ENCODE measurements around the gene FAM110C. TPM values are rescaled to one million over a fixed set of nuclear protein-coding genes. Genes with fewer than 3 reads are reported as not detected.

The FAM110C gene
- polyA plus RNA-seq, 1 of the 3 experiments (the other 2 are of a cell fraction), result not detected

GRCh38 chr2:45342-46130 lies 769 bp downstream of the FAM110C start:
- H4K20me1 ChIP-seq (ENCODE audit: insufficient read depth), result no peaks in the 10 kb centered on the region
- ChIA-PET CTCF (interaction anchor here (0.8 to 1.1 kb wide), 2 partner anchors 25 to 71 kb away, joined by 3 read pairs; no protein-coding TSS in a partner anchor), POLR2A (no interaction called here)
- H3K4me3 ChIP-seq (ENCODE audit: low read depth in 2 of 2, low read length in 1 of 2), result no peak overlapping the region; a peak in 1 of 4 replicates
- H2AFZ ChIP-seq (ENCODE audit: low read depth), result no peak overlapping the region
- H3F3A ChIP-seq (replicated peaks; ENCODE audit: insufficient read depth), result no peaks in the 10 kb centered on the region
- no peaks in the 10 kb centered on the region for H3K9me2 ChIP-seq
- peaks cover 0 to 3% of the 10 kb centered on the region in 2 experiments; a peak in 1 of 4 replicates for H3K4me1 ChIP-seq (ENCODE audit: control insufficient read depth in 1 of 2, insufficient read depth in 2 of 2, low read depth in 1 of 2, low read length in 1 of 2)
- DNase-seq, result peak; percentile 30
- 6% methylated on average over 32 of the region's 76 CpGs for WGBS (ENCODE audit: low lambda C conversion rate)
- H3K9ac ChIP-seq, result no peak overlapping the region
- H3K27me3 ChIP-seq (ENCODE audit: insufficient read depth), result peaks cover 15% of the 10 kb centered on the region; the same call in 1 of the 2 replicates
- no peak for TF ChIP-seq FOXM1 (IDR thresholded peaks at IDR 0.05; ENCODE audit: low read depth)
- TF ChIP-seq TAF1 (IDR thresholded peaks at IDR 0.05; ENCODE audit: borderline replicate concordance, low read depth, low read length), result no peak
- TF ChIP-seq POLR2AphosphoS5 (IDR thresholded peaks at IDR 0.05; ENCODE audit: low read depth, low read length), result no peak
- TF ChIP-seq GABPA (IDR thresholded peaks at IDR 0.05; ENCODE audit: low read depth), result no peak
- TF ChIP-seq FOXJ3 (CRISPR knock-in tag; IDR thresholded peaks at IDR 0.05), result no peak
- TF ChIP-seq CTCF (IDR thresholded peaks at IDR 0.05), result no peak
- TF ChIP-seq REST (IDR thresholded peaks at IDR 0.05; ENCODE audit: low read depth, low read length), result no peak
- TF ChIP-seq EZH2phosphoT487 (IDR thresholded peaks at IDR 0.05; ENCODE audit: borderline replicate concordance, low read depth), result no peak
- no peak for TF ChIP-seq SIN3A (IDR thresholded peaks at IDR 0.05; ENCODE audit: borderline replicate concordance, low read depth, low read length)
- no peak for TF ChIP-seq MXI1 (IDR thresholded peaks at IDR 0.05; ENCODE audit: low read depth, low read length)
- no peaks in the 10 kb centered on the region for H3K36me3 ChIP-seq (replicated peaks in 1 of 2; ENCODE audit: control insufficient read depth in 1 of 2, insufficient read depth in 2 of 2, low read length in 1 of 2)
- H3K27ac ChIP-seq (ENCODE audit: low read depth in 2 of 2, low read length in 1 of 2), result no peak overlapping the region
- H3K4me2 ChIP-seq, result no peak overlapping the region
- H3K79me2 ChIP-seq (ENCODE audit: insufficient read depth), result no peaks in the 10 kb centered on the region
- H3K9me3 ChIP-seq, result no peaks in the 10 kb centered on the region

Measured in SK-N-SH (cell line).